Mucosa of descending colon (tissue), 3 donors: ENCODE data around the gene MTURN. TPM values are rescaled to one million over a fixed set of nuclear protein-coding genes. Genes with fewer than 3 reads are reported as not detected.

ENCODE experiments used
- ATAC-seq: fragments of 200-7000 bp; cut with Tn5 transposase; one replicate; pipeline ENCODE4 v1.9.1; 2020; ENCODE audit warnings: mild to moderate bottlenecking, moderate library complexity
- DNase-seq, 3 donors: peaks; one replicate each; pipeline ENCODE4 v3.0.0-alpha.2; 2020
- H3K36me3 ChIP-seq: fragments of 200-600 bp; one replicate; pipeline ENCODE4 v1.8.0; 2021; ENCODE audit warnings: low read depth, mild to moderate bottlenecking
- H3K4me1 ChIP-seq: fragments of 200-600 bp; one replicate; pipeline ENCODE4 v1.8.0; 2021; ENCODE audit warnings: low read depth, mild to moderate bottlenecking
- H3K4me3 ChIP-seq: fragments of 200-600 bp; one replicate; pipeline ENCODE4 v1.8.0; 2021; ENCODE audit warnings: mild to moderate bottlenecking
- H3K9me3 ChIP-seq: fragments of 200-600 bp; one replicate; pipeline ENCODE4 v1.8.0; 2021; ENCODE audit warnings: mild to moderate bottlenecking
- CTCF ChIP-seq: fragments of 200-600 bp; IDR thresholded peaks from one replicate; pipeline ENCODE4 v1.8.0; 2022; ENCODE audit warnings: antibody characterized with exemption, mild to moderate bottlenecking
- intact Hi-C, 2 donors: fragments of 100-400 bp; cut with DNase I in 1 of 2; cut with micrococcal nuclease in 1 of 2; formaldehyde crosslinking; loops; one replicate each; pipeline versions ENCODE4 v1.11.0 to v1.11.1; 2022; cut with DNase I, micrococcal nuclease
- total RNA-seq, 3 donors: library from RNA; stranded (reverse); fragmentation: NEBNext Ultra II Directional in 2 of 3; extraction: Animal tissue kit (Norgen Biotek cat#: 25700) in 2 of 3; gene quantifications; one replicate each; pipeline versions ENCODE4 v1.2.1 to v1.2.4, GENCODE V29; 2021 to 2023
- donor health status: DM: no; HTN: no; CAD: no; lungs with moderate emphysema.
- donor health status: DM: no; HTN: no; CAD: no.
- donor health status: DM: no; HTN: yes; CAD: no.

The MTURN gene
- total RNA-seq, 3 donors from 2014 or later, result 7.2 to 62.0 (median 9.7) TPM

DNA sequence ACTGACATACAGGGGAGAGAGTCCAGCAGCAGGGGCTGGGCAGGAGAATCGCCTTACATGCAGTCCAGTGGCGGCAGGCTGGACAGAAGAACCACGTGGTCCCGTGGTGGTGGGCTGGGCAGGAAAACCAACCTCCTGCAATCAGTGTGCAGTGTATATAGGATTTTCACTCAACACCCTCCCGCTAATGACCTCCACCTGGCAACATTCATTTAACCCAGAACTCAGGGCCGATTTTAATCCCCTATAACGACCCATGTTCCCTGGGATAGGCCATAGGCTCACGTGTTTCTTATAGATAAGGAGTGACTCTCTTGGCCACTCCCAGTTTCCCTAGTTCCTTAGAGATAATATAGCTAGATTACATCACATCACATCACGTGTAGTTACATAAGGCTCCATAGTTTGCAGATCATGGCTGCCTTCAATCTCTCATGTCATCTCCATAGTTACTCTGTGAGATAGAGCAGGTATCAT is 19.4 kb downstream of the MTURN start:
- no peaks in the 10 kb centered on the region for H3K9me3 ChIP-seq
- H3K4me1 ChIP-seq, result no peaks in the 10 kb centered on the region
- no peak for TF ChIP-seq CTCF
- intact Hi-C loops, result no loop called here
- H3K36me3 ChIP-seq, result no peaks in the 10 kb centered on the region
- no peak for DNase-seq
- H3K4me3 ChIP-seq, result no peak overlapping the region
- peak; percentile 39 for ATAC-seq

DNA sequence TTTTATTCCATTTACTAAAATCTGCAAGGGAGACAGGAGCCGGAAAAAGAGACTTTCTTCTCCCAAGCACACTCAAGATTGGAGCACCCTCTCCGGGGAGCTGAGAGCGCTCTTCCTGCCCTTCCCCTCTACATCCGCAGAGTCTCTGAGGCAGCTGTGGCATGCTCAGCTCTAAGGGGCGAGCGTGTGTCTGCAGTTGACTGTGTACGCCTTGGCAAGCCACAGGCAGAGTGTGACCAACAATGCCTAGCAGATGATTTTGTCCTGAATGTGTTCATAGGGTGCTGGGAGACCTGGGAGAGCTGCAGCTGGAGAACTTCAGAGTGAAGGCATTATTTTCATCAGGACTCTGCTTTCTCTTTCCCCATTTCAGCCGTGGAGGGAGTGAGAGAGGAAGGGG is 20.7 kb downstream of the MTURN start:
- DNase-seq (no peak), ATAC-seq (no peak)
- intact Hi-C loops, result no loop called here
- H3K4me1 ChIP-seq, result no peaks in the 10 kb centered on the region
- no peak for TF ChIP-seq CTCF
- H3K4me3 ChIP-seq, result no peak overlapping the region
- no peaks in the 10 kb centered on the region for H3K36me3 ChIP-seq
- H3K9me3 ChIP-seq, result no peaks in the 10 kb centered on the region

- Histone ChIP-seq H3K36me3 (no peaks in the 10 kb centered on the region), H3K4me1 (no peaks in the 10 kb centered on the region), H3K4me3 (no peak overlapping the region), H3K9me3 (no peaks in the 10 kb centered on the region)
- no peak for DNase-seq
- TF ChIP-seq CTCF, result no peak
- intact Hi-C loops, result no loop called here
- ATAC-seq, result no peak
Measured at GRCh38 chr7:30157204-30157603, 22.4 kb downstream of the MTURN start.

DNA sequence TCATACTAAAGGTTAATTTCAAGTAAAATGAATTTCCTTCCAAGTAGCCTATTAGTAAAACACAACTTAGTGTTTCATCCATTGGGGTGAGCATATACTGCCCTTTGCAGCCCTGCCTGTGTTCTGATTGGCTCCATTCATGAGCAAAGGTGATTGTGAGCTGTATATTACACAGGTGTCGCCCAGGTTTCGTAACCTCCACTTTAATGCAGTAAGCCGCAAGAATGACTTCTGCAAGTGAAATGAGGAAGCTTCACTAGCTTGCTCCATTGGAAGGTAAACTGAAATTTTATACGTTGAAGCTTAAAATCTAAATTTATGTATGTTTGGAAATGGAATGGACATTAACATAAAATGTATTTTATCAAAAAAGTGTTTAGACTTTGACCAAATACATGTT is 24.4 kb downstream of the MTURN start:
- intact Hi-C loops, result no loop called here
- Histone ChIP-seq H3K4me3 (no peak overlapping the region), H3K9me3 (no peaks in the 10 kb centered on the region), H3K4me1 (no peaks in the 10 kb centered on the region), H3K36me3 (no peaks in the 10 kb centered on the region)
- ATAC-seq (peak; percentile 83), DNase-seq (peak in 1 of 3 donors; percentile 62)
- TF ChIP-seq CTCF, result no peak

- Histone ChIP-seq H3K36me3 (no peaks in the 10 kb centered on the region), H3K4me3 (no peak overlapping the region), H3K4me1 (no peaks in the 10 kb centered on the region), H3K9me3 (no peaks in the 10 kb centered on the region)
- TF ChIP-seq CTCF, result no peak
- ATAC-seq, result peak; percentile 76
- intact Hi-C loops, result loop anchor here (10.0 kb wide), 3 partner anchors 115 to 255 kb away; no protein-coding TSS in a partner anchor
- peak in 2 of 3 donors; percentile 41 to 53 for DNase-seq
Measured at GRCh38 chr7:30159698-30160143, 24.9 kb downstream of the MTURN start.

- intact Hi-C loops, result loop anchor here (10.0 kb wide), 3 partner anchors 114 to 254 kb away; no protein-coding TSS in a partner anchor
- ATAC-seq, result no peak
- no peak overlapping the region for H3K4me3 ChIP-seq
- H3K4me1 ChIP-seq, result peaks cover 5% of the 10 kb centered on the region
- no peaks in the 10 kb centered on the region for H3K9me3 ChIP-seq
- TF ChIP-seq CTCF, result no peak
- H3K36me3 ChIP-seq, result no peaks in the 10 kb centered on the region
- no peak for DNase-seq
Measured at GRCh38 chr7:30160329-30160728, 25.5 kb downstream of the MTURN start.
